IMR-90 (cell line): ENCODE measurements around the gene OR52E5. TPM values are rescaled to one million over a fixed set of nuclear protein-coding genes. Genes with fewer than 3 reads are reported as not detected.

Experiments used
- ATAC-seq: fragments of 200-7000 bp; cut with Tn5 transposase; 2 replicates; pipeline ENCODE4 v1.9.1; 2020; ENCODE audit warnings: low read depth, mild to moderate bottlenecking, moderate library complexity
- BruUV-seq: library from RNA; stranded (reverse); fragments of 400-500 nt; replicated peaks from 2 replicates; lab custom pipeline; 2021; lab: Mats Ljungman, UMichigan
- CTCF ChIA-PET: fragments of 300-600 bp; formaldehyde crosslinking; extraction: SDS; loops from one replicate; lab custom pipeline; 2021; ENCODE audit warnings: antibody characterized with exemption; lab: Yijun Ruan, JAX
- POLR2A ChIA-PET: fragments of 300-600 bp; sonication (Branson Sonifier 250); formaldehyde crosslinking; loops from one replicate; lab custom pipeline; 2022; ENCODE audit warnings: antibody characterized with exemption; ENCODE audit not compliant: unreplicated experiment; lab: Charles Lee
- DNase-seq: peaks from one replicate; pipeline ENCODE4 v3.0.0; 2013
- H2AFZ ChIP-seq: replicated peaks from 2 replicates; pipeline ENCODE3; 2013; ENCODE audit warnings: low read length, mild to moderate bottlenecking; ENCODE audit not compliant: poor library complexity
- H2AK5ac ChIP-seq: 2 replicates; pipeline ENCODE4 v1.6.1; 2013; ENCODE audit warnings: low read depth, low read length, inconsistent platforms
- H2AK9ac ChIP-seq: replicated peaks from 2 replicates; pipeline ENCODE3; 2013; ENCODE audit warnings: mild to moderate bottlenecking, low read depth, low read length, moderate library complexity; ENCODE audit not compliant: poor library complexity
- H2BK120ac ChIP-seq: 2 replicates; pipeline ENCODE4 v1.6.1; 2013; ENCODE audit warnings: low read depth, low read length, inconsistent platforms
- H2BK15ac ChIP-seq: 3 replicates; pipeline ENCODE4 v1.6.1; 2013; ENCODE audit warnings: low read depth, low read length, inconsistent platforms
- H2BK20ac ChIP-seq: 2 replicates; pipeline ENCODE4 v1.6.1; 2013; ENCODE audit warnings: low read depth, mild to moderate bottlenecking, inconsistent platforms, low read length, moderate library complexity
- H2BK5ac ChIP-seq: 2 replicates; pipeline ENCODE4 v1.6.1; 2013; ENCODE audit warnings: mild to moderate bottlenecking, low read depth, low read length, inconsistent platforms; ENCODE audit not compliant: poor library complexity, severe bottlenecking
- H3K14ac ChIP-seq: replicated peaks from 2 replicates; pipeline ENCODE4 v1.6.1; 2013; ENCODE audit warnings: low read depth, low read length, inconsistent platforms
- H3K18ac ChIP-seq: 2 replicates; pipeline ENCODE4 v1.6.1; 2013; ENCODE audit warnings: low read depth, low read length, control low read depth
- H3K23ac ChIP-seq: 2 replicates; pipeline ENCODE4 v1.6.1; 2013; ENCODE audit warnings: low read depth, low read length, inconsistent platforms
- H3K27ac ChIP-seq: 2 replicates; pipeline ENCODE4 v1.5.1; 2013; ENCODE audit warnings: mild to moderate bottlenecking, control low read depth, low read length; ENCODE audit not compliant: insufficient read depth
- H3K27me3 ChIP-seq: 2 replicates; pipeline ENCODE4 v1.6.1; 2013; ENCODE audit warnings: low read length; ENCODE audit not compliant: control insufficient read depth, insufficient read depth
- H3K36me3 ChIP-seq: 2 replicates; pipeline ENCODE4 v1.6.1; 2013; ENCODE audit warnings: low read length, mixed read lengths; ENCODE audit not compliant: control insufficient read depth, insufficient read depth
- H3K4ac ChIP-seq: 2 replicates; pipeline ENCODE4 v1.6.1; 2013; ENCODE audit warnings: low read depth, low read length, inconsistent platforms
- H3K4me1 ChIP-seq: 2 replicates; pipeline ENCODE4 v1.6.1; 2013; ENCODE audit warnings: low read length, mixed read lengths; ENCODE audit not compliant: control insufficient read depth, insufficient read depth
- H3K4me2 ChIP-seq: 2 replicates; pipeline ENCODE4 v1.6.1; 2013; ENCODE audit warnings: low read depth, mild to moderate bottlenecking, control low read depth, low read length, moderate library complexity
- H3K4me3 ChIP-seq: 2 replicates; pipeline ENCODE4 v1.5.1; 2013; ENCODE audit warnings: low read depth, mild to moderate bottlenecking, control low read depth, low read length, moderate library complexity; ENCODE audit not compliant: insufficient read depth
- H3K56ac ChIP-seq: 2 replicates; pipeline ENCODE4 v1.6.1; 2013; ENCODE audit warnings: low read length, inconsistent platforms; ENCODE audit not compliant: insufficient read depth; ENCODE audit errors: extremely low read depth
- H3K79me1 ChIP-seq, 2 experiments: 2 replicates each; pipeline ENCODE4 v1.6.1; 2013; ENCODE audit warnings: low read length in 2 of 2, inconsistent platforms in 1 of 2, low read depth in 1 of 2
- H3K9ac ChIP-seq: 2 replicates; pipeline ENCODE4 v1.6.1; 2013; ENCODE audit warnings: low read depth, low read length, control low read depth
- H3K9me1 ChIP-seq: 2 replicates; pipeline ENCODE4 v1.6.1; 2013; ENCODE audit warnings: low read length, inconsistent platforms; ENCODE audit not compliant: insufficient read depth
- H3K9me3 ChIP-seq: 2 replicates; pipeline ENCODE4 v1.6.1; 2013; ENCODE audit warnings: low read length; ENCODE audit not compliant: control insufficient read depth, insufficient read depth
- H4K20me1 ChIP-seq: 2 replicates; pipeline ENCODE4 v1.6.1; 2013; ENCODE audit warnings: low read length, inconsistent platforms; ENCODE audit not compliant: insufficient read depth
- H4K5ac ChIP-seq: 2 replicates; pipeline ENCODE4 v1.6.1; 2013; ENCODE audit warnings: mild to moderate bottlenecking, low read depth, low read length, control low read depth
- H4K8ac ChIP-seq, 2 experiments: 2 replicates each; pipeline ENCODE4 v1.6.1; 2013; ENCODE audit warnings: low read depth in 2 of 2, low read length in 2 of 2, control low read depth in 1 of 2, inconsistent platforms in 1 of 2
- H4K91ac ChIP-seq: 2 replicates; pipeline ENCODE4 v1.6.1; 2013; ENCODE audit warnings: low read depth, low read length, inconsistent platforms; ENCODE audit not compliant: insufficient read depth
- CEBPB ChIP-seq: IDR thresholded peaks from 2 replicates; pipeline ENCODE4 v1.6.1; 2012; ENCODE audit warnings: low read depth, low read length, improper control_type of control experiment
- RAD21 ChIP-seq: IDR thresholded peaks from 2 replicates; pipeline ENCODE4 v1.6.1; 2012; ENCODE audit warnings: low read length, improper control_type of control experiment
- WGBS, 2 experiments: methylation state at CpG; one replicate each; pipeline versions ENCODE4 v1.1.5 to v1.1.7; 2013; ENCODE audit warnings: missing lambda C conversion rate in 2 of 2; ENCODE audit not compliant: insufficient read length in 1 of 2; ENCODE audit errors: extremely low coverage in 2 of 2; 5-methylcytosine and 5-hydroxymethylcytosine counted together
- dilution Hi-C: fragments of 300-500 bp; cut with HindIII; formaldehyde crosslinking; loops from one replicate; pipeline ENCODE4 v1.14.3; 2018; ENCODE audit warnings: low sequenced_read_pairs; ENCODE audit not compliant: unreplicated experiment
- in situ Hi-C: fragments of 300-500 bp; cut with MboI; formaldehyde crosslinking; loops from 3 replicates; pipeline ENCODE4 v1.14.3; 2019; ENCODE audit warnings: low sequenced_read_pairs, inconsistent platforms, mixed read lengths
- intact Hi-C: fragments of 100-400 bp; cut with micrococcal nuclease; formaldehyde crosslinking; loops from 2 replicates; pipeline ENCODE4 v1.10.0; 2022
- polyA plus RNA-seq, 3 experiments: library from polyadenylated mRNA; depleted of rRNA; stranded (reverse); fragments of >200 nt; gene quantifications; 2 replicates each; pipeline ENCODE4 v1.2.3, GENCODE V29; 2012; ENCODE audit warnings: low replicate concordance in 1 of 3
- total RNA-seq: library from RNA; depleted of rRNA; stranded (reverse); fragments of >200 nt; gene quantifications from 2 replicates; pipeline ENCODE4 v1.2.3, GENCODE V29; 2012

The OR52E5 gene
- total and polyA plus RNA-seq, 2 of the 4 experiments (the other 2 are of a cell fraction) = not detected

DNA sequence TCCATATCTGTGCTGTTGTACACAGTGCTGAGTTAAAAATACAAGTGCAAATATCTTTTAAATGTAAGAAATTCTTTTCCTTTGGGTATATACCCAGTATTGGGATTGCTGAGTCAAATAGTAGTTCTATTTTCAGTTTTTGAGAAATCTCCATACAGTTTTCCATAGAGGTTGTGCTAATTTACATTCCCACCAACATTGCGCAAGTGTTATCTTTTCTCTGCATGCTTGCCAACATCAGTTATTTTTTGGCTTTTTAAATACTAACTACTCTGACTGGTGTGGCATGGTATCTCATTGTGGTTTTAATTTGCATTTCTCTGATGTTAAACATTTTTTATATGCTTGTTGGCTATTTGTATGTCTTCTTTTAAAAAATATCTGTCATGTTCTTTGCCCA is 42.0 kb upstream of the OR52E5 start:
- Histone ChIP-seq H3K23ac (no peak overlapping the region), H3K14ac (no peak overlapping the region), H3K4me2 (no peak overlapping the region), H3K9me1 (no peaks in the 10 kb centered on the region), H3K27ac (no peak overlapping the region), H3K27me3 (no peaks in the 10 kb centered on the region), H2BK20ac (no peak overlapping the region), H2BK15ac (no peak overlapping the region), H2BK120ac (no peak overlapping the region), H4K20me1 (no peaks in the 10 kb centered on the region), H3K4me1 (no peaks in the 10 kb centered on the region), H2BK5ac (no peak overlapping the region), H3K4ac (no peak overlapping the region), H3K79me1 (no peaks in the 10 kb centered on the region), H4K91ac (no peak overlapping the region), H3K18ac (no peak overlapping the region), H2AK5ac (no peak overlapping the region), H3K9me3 (no peaks in the 10 kb centered on the region; the same call in 1 of the 2 replicates), H3K36me3 (no peaks in the 10 kb centered on the region), H3K9ac (no peak overlapping the region), H3K56ac (no peak overlapping the region), H2AK9ac (no peak overlapping the region), H4K8ac (no peak overlapping the region), H4K5ac (no peak overlapping the region), H3K4me3 (no peak overlapping the region), H2AFZ (no peak overlapping the region)
- ATAC-seq = no peak
- CTCF ChIA-PET = no interaction called here
- TF ChIP-seq RAD21 = no peak
- TF ChIP-seq CEBPB = peak; percentile 57; the same call in 1 of the 2 replicates
- in situ Hi-C loops = no loop called here
- POLR2A ChIA-PET = no interaction called here
- intact Hi-C loops = no loop called here
- WGBS, 2 experiments = no CpG with 5 or more reads among the region's 1 CpG
- dilution Hi-C loops = no loop called here
- no TSS peak for BruUV-seq
- DNase-seq = no peak
